Activated naive CD4-positive, alpha-beta T cell treated with anti-CD3 and anti-CD28 coated beads, Interleukin-2, amount 50 U/mL, for 24 hours (primary cell): ENCODE data around the gene CDH22.

Source experiments
- H3K27ac Mint-ChIP-seq: one replicate; pipeline ENCODE4 v1.8.0; 2021; ENCODE audit warnings: mild to moderate bottlenecking, mixed read lengths
- H3K27me3 Mint-ChIP-seq: one replicate; pipeline ENCODE4 v1.8.0; 2021; ENCODE audit warnings: mixed read lengths
- H3K36me3 Mint-ChIP-seq: one replicate; pipeline ENCODE4 v1.8.0; 2021; ENCODE audit warnings: mixed read lengths
- H3K4me1 Mint-ChIP-seq: one replicate; pipeline ENCODE4 v1.8.0; 2021; ENCODE audit warnings: mixed read lengths
- H3K4me3 Mint-ChIP-seq: one replicate; pipeline ENCODE4 v1.8.0; 2021; ENCODE audit warnings: mild to moderate bottlenecking, mixed read lengths
- H3K9me3 Mint-ChIP-seq: one replicate; pipeline ENCODE4 v1.8.0; 2021; ENCODE audit warnings: mixed read lengths

The CDH22 gene

DNA sequence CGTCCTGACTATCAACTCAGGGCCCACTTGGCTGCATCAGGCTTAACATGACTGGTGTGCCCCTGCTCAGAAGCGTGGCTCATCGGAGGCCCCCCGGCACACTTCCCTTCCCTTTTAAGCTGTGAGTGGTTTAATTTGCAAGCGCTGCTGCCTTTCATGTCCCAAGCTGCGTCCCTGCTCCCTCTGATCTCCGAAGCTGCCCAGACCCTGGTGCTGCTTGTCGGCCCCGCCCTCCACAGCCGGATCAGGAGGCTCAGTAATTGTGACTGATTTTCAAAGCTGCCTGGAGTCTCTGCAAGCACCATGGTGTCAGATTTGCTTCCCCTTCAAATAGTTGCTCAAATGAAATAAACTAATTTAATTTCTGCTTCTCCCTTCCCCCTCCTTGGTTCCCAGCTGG is 71.1 kb downstream of the CDH22 start:
- H3K4me1 Mint-ChIP-seq: no peaks in the 10 kb centered on the region
- no peaks in the 10 kb centered on the region for H3K36me3 Mint-ChIP-seq
- no peaks in the 10 kb centered on the region for H3K9me3 Mint-ChIP-seq
- peaks cover 12% of the 10 kb centered on the region for H3K27me3 Mint-ChIP-seq
- H3K27ac Mint-ChIP-seq: no peak overlapping the region
- no peak overlapping the region for H3K4me3 Mint-ChIP-seq

DNA sequence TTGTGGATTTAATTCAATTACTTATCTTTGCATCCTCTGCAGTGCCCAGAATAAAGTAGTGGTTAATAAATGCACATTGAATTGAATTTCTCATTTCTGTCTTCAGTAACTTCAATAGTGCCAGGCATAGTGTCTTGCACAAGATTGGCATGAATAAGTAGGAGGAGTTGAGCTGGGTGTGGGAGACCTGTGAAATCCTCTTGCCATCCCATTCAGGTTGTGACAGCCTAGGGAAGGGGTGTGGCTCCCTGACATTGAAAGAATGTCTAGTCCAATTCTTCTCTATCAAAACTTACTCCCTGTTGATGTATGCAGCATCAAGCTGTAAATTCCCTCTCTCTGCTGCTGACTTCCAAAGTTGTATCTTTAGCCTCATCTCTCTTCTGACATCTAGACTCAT is 73.2 kb downstream of the CDH22 start:
- no peaks in the 10 kb centered on the region for H3K4me1 Mint-ChIP-seq
- no peak overlapping the region for H3K27ac Mint-ChIP-seq
- no peak overlapping the region for H3K4me3 Mint-ChIP-seq
- no peaks in the 10 kb centered on the region for H3K9me3 Mint-ChIP-seq
- H3K27me3 Mint-ChIP-seq: peaks cover 13% of the 10 kb centered on the region
- H3K36me3 Mint-ChIP-seq: no peaks in the 10 kb centered on the region

DNA sequence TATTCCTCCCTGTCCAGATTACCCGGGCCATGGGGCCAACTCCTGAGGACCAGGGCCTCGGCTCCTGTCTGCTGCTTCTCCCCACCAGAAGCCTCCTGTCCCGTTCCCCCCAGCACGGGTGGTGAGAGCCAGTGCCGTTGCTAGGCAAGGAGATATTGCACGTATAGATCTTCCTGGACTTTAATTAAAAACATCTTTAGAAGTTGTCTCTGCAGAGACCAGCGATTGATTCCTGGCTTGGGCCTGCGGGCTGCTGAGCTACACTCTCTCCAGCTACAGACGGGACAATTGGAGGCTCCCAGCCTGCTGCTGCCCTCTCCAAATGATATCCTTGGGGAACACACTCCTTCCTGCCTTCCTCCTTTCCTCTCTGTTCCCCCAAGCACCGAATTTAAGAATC is 74.6 kb downstream of the CDH22 start:
- Mint-ChIP-seq H3K4me1 (no peaks in the 10 kb centered on the region), H3K27ac (no peak overlapping the region), H3K9me3 (no peaks in the 10 kb centered on the region), H3K36me3 (no peaks in the 10 kb centered on the region), H3K27me3 (peaks cover 18% of the 10 kb centered on the region), H3K4me3 (no peak overlapping the region)

DNA sequence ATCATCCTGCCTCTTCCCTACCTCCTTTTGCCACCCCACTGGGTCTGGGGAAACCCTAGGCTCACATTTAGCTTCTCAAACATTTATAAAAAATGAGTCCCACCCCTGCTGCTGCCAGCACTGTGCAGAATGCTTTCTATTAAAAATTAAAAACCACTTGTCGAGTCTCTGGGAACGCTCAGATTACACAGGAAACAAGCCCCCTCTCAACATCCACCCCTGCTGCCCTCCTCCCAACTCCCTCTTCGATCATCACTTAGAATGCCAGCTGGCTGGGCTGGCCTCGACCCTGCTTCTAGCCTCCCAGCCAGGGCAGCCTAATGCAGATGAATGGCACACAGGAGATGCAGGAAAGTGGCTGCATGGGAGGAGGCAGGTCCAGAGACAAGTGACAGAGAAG is 75.8 kb downstream of the CDH22 start:
- no peak overlapping the region for H3K27ac Mint-ChIP-seq
- H3K4me1 Mint-ChIP-seq: no peaks in the 10 kb centered on the region
- H3K27me3 Mint-ChIP-seq: peaks cover 22% of the 10 kb centered on the region
- H3K4me3 Mint-ChIP-seq: no peak overlapping the region
- H3K9me3 Mint-ChIP-seq: no peaks in the 10 kb centered on the region
- H3K36me3 Mint-ChIP-seq: no peaks in the 10 kb centered on the region

DNA sequence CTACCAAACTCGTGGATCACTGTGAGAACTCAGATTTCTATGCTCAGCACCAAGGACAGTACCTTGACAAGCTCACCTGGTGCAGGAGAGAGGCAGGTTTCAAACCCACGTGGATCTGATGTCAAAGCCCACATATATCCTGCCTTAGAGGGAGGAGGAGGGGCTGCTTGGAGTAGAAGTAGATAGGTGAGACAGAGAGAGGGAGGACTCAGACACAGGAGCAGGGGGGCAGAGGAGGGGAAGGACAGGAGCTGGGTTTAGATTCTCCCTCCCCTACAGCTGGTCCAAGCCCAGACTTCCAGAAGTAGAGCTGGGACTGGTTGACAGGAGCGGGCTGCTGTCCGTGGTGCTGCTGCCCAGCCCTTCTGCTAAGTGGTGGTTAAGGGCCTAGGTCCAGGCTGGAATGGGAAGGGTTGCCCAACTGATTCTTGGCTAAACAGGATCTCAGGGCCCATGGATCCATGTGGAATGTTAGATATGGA is 77.5 kb downstream of the CDH22 start:
- Mint-ChIP-seq H3K9me3 (no peaks in the 10 kb centered on the region), H3K36me3 (no peaks in the 10 kb centered on the region), H3K4me1 (no peaks in the 10 kb centered on the region), H3K27ac (no peak overlapping the region), H3K4me3 (no peak overlapping the region), H3K27me3 (peaks cover 28% of the 10 kb centered on the region)

DNA sequence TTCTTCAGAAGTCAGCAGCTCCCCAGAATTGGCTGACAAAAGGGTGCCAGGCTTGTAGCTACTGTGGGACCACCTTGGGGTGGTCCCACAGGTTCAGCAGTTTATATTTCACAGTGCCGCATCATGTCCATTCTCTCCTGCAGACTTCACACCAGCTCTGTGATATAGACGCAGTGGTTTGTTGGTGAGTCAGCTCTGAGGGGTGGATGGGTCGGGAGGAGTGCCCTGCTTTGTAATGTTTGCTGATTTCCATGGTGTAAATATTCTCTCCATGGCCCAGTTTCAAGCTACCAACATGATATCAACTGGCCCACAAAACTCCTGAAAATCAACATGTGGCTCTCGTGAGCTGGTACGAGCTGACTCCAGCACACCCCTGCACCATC is 78.2 kb downstream of the CDH22 start:
- Mint-ChIP-seq H3K27ac (no peak overlapping the region), H3K4me1 (no peaks in the 10 kb centered on the region), H3K9me3 (no peaks in the 10 kb centered on the region), H3K4me3 (no peak overlapping the region), H3K36me3 (no peaks in the 10 kb centered on the region), H3K27me3 (peaks cover 32% of the 10 kb centered on the region)

DNA sequence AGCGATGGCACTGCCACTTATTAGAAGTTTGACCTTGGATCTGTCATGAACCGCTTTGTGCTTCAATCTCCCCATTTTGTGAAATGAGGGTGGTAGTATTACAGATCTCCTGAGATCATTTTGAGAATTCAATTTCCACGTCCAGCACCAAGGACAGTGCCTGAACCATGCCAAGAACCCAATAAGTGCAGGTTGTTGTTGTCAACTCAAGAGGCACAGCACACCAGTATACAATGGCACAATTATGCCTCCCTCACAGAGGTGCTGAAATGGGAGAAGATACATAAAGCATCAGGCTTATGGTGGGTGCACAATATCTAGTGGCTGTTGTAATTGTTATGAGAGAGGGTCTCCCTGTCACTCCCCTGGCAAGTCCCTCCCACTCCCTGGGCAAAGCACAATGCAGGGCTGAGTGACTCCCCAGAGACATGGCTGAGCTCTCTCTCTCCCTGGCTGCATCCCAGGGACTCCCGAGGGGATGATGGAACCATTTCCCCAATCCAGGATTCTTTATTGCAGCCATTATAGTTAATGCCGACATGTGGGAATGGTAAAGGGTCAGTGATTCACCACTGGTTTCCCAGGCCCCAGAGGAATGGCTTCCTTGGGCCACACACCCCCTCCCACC is 78.7 kb downstream of the CDH22 start:
- no peaks in the 10 kb centered on the region for H3K36me3 Mint-ChIP-seq
- H3K9me3 Mint-ChIP-seq: no peaks in the 10 kb centered on the region
- no peak overlapping the region for H3K27ac Mint-ChIP-seq
- H3K27me3 Mint-ChIP-seq: peaks cover 32% of the 10 kb centered on the region
- no peaks in the 10 kb centered on the region for H3K4me1 Mint-ChIP-seq
- no peak overlapping the region for H3K4me3 Mint-ChIP-seq

DNA sequence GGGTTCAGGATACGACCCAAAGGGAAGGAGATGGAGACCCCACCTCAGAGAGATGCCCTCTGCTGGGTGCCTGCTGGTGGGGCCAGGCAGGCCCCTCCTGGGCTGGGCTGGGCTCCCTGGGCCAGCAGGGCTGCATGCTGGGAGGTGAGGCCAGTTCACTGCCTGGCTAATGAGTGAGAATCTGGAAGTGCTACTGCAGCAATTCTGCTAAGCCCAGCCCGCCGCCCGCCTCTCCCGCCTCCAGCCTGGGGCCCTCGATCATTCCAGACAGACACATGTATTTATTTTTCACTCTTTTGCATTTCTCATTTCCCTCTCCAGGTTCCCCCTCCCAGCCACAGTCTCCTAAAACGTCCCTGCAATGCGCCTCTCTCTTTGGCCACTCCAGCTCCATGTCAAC is 79.6 kb downstream of the CDH22 start:
- H3K9me3 Mint-ChIP-seq: no peaks in the 10 kb centered on the region
- H3K27ac Mint-ChIP-seq: no peak overlapping the region
- no peaks in the 10 kb centered on the region for H3K4me1 Mint-ChIP-seq
- H3K27me3 Mint-ChIP-seq: peaks cover 32% of the 10 kb centered on the region
- no peaks in the 10 kb centered on the region for H3K36me3 Mint-ChIP-seq
- no peak overlapping the region for H3K4me3 Mint-ChIP-seq

DNA sequence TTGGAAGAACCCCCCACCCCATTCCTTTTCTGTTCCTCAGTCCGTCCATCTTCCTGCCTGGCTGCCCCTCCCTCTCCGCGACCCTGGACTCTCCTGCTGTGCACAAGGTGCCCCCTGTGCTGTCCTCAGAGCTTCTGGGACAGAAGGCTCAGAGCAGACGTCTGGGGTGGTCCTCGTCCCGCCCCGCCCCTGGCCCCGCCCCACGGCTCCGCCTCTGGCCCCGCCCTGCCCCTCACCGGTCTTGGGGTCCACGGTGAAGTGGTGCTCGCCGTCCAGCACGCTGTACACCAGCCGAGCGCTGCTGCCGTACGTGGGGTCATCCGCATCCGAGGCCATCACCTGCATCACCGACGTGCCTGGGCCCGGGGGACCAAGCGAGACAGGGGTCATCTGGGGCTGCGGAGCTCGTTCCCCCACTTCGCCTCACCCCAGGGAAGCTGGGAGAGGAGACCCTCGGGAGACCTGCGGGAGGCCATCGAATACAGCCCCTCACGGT is 81.0 kb downstream of the CDH22 start:
- Mint-ChIP-seq H3K36me3 (no peaks in the 10 kb centered on the region), H3K27me3 (peaks cover 26% of the 10 kb centered on the region), H3K27ac (no peak overlapping the region), H3K4me3 (no peak overlapping the region), H3K4me1 (no peaks in the 10 kb centered on the region), H3K9me3 (no peaks in the 10 kb centered on the region)

DNA sequence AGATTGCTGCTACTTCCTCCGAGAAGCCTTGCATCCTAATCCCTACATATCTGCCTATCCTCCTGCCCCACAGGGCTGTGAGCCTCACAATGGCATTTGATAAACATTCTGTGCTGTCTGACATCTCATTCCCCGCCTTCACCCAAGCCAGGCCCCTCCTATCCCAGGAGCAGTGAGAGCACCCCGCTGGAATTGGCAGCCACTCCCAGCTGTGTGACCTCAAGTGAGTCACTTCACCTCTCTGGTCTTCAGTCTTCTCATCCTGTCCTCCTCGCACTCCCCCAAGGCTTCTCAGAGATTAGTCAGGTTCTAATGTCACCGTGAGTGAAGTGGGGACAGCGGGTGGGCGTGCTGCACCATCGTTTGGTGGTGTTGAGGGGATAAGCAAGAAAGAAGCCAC is 81.7 kb downstream of the CDH22 start:
- no peaks in the 10 kb centered on the region for H3K9me3 Mint-ChIP-seq
- H3K4me1 Mint-ChIP-seq: no peaks in the 10 kb centered on the region
- H3K27me3 Mint-ChIP-seq: peaks cover 22% of the 10 kb centered on the region
- no peak overlapping the region for H3K27ac Mint-ChIP-seq
- no peak overlapping the region for H3K4me3 Mint-ChIP-seq
- H3K36me3 Mint-ChIP-seq: no peaks in the 10 kb centered on the region

DNA sequence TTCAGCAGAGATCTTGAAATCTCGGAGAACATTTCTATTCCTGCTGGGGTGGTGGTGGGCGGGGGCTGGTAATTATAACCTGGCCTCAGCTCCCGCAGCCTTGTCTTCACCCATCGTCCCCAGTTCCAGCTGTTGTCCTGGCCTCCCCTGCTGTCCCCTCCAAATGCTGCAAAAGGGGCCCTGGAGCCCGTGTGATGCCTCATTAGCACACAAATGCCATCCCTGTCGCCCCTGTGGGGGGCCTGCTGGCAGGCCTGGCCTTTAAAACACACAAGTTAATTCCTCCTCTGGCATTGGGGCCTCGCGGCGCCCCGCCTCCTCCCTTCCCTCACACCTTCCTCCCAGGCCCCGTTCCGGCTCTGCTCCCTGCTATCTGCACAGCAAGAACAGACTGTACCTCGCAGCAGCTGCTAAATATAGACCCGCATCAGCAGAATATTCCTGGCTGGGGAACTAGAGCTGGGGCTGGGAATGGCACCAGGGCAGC is 85.7 kb downstream of the CDH22 start:
- H3K4me1 Mint-ChIP-seq: no peaks in the 10 kb centered on the region
- H3K27ac Mint-ChIP-seq: no peak overlapping the region
- H3K36me3 Mint-ChIP-seq: no peaks in the 10 kb centered on the region
- H3K27me3 Mint-ChIP-seq: peaks cover 13% of the 10 kb centered on the region
- no peaks in the 10 kb centered on the region for H3K9me3 Mint-ChIP-seq
- no peak overlapping the region for H3K4me3 Mint-ChIP-seq

DNA sequence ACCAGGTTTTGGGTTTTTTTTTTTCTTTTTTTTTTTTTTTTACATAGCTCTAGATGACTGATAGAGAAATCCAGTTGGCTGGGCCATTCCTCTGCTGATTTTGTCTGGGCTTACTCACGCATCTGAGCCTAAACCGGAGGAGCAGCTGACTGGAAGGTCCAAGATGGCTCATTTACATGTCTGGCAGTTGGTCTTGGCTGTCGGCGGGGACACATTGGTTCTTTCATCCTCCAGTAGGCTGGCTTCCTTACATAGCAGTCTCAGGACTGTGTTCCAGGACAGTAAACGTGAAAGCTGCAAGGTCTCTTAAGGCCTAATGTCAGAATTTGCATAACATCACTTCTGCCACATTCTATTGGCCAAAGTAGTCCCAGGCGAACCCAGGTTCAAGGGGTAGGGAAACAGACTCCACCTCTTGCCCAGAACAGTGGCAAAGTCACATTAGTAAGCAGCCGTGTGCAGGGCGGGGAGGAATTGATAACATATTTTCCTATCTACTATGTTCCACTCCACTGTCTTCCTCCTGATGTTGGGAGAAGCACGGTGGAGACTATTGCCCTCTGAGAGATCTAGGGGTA is 87.0 kb downstream of the CDH22 start:
- no peaks in the 10 kb centered on the region for H3K4me1 Mint-ChIP-seq
- no peak overlapping the region for H3K27ac Mint-ChIP-seq
- peaks cover 7% of the 10 kb centered on the region for H3K27me3 Mint-ChIP-seq
- no peaks in the 10 kb centered on the region for H3K36me3 Mint-ChIP-seq
- H3K9me3 Mint-ChIP-seq: no peaks in the 10 kb centered on the region
- no peak overlapping the region for H3K4me3 Mint-ChIP-seq

DNA sequence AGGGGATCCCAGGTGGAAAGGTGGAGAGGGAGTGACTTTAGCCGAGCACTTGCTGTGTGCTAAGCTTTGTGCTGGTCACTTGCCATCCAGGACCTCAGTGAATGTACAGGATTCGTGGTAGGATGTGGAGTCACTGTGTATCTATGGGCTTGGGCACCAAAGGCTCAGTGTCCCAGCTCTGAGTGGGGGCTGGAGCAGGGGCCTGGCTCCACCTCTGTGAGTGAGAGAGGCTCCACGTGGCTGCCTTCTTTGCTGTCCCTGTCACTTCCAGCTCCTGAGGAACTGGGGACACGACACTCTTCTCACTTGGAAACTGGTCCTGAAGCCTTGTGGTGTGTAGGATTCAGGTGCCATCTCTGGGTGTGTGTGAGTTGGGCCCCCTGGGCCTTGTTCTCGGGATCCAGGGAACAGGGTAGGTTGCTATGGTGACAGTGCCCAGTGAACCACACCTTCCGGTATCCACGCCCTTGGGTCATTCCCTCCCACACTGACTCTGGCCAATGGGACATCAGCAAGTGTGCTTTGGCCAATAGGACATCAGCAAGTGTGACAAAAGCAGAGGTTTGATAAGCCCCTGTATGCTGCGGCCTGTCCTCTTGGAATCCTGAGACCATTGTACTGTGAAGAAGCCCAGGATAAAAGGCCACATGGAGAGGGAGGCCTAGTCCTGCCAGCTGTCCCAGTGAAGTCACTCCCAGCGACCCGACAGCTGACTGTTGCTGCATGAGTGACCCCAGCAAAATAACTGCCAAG is 87.7 kb downstream of the CDH22 start:
- Mint-ChIP-seq H3K4me1 (no peaks in the 10 kb centered on the region), H3K9me3 (no peaks in the 10 kb centered on the region), H3K27me3 (peaks cover 3% of the 10 kb centered on the region), H3K4me3 (no peak overlapping the region), H3K36me3 (no peaks in the 10 kb centered on the region), H3K27ac (no peak overlapping the region)

DNA sequence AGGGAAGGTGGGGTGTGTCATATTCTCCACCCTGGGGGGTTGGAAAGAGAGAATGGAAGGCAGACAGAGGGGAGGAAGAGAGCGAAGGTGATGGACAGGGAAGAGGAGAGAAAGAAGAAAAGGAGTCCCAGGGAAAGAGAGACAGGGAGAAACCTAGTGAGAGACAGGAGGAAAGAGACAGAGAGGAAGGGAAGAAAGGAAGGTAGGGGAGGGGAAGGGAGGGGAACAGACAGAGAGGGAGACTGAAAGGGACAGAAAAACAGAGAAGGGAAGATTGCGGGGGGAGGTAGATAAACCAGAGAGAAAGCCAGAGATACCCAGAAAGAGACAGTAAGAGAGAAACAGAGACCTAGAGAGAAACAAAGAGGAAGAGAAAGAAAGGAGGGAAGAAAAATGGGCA is 88.4 kb downstream of the CDH22 start:
- H3K36me3 Mint-ChIP-seq: no peaks in the 10 kb centered on the region
- no peaks in the 10 kb centered on the region for H3K27me3 Mint-ChIP-seq
- no peak overlapping the region for H3K27ac Mint-ChIP-seq
- H3K9me3 Mint-ChIP-seq: no peaks in the 10 kb centered on the region
- no peak overlapping the region for H3K4me3 Mint-ChIP-seq
- H3K4me1 Mint-ChIP-seq: no peaks in the 10 kb centered on the region

DNA sequence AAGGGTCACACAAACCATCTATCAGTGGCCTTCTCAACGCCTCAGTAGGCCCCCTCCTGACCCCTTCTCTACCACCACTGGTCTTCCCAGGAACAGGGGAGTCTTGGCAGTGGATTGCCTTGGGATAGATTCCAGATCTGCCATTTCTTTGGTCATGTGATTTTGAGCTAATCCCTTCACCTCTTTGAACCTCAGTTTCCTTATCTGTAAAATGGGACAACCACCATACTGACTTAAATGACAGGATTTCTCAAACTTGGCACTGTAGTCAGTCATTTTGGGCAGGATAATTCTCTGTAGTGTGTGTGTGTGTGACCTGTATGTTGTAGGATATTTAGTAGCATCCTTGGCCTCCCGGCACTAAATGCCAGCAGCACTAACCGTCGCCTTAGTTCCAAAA is 89.1 kb downstream of the CDH22 start:
- H3K4me1 Mint-ChIP-seq: no peaks in the 10 kb centered on the region
- peaks cover 5% of the 10 kb centered on the region for H3K27me3 Mint-ChIP-seq
- no peak overlapping the region for H3K27ac Mint-ChIP-seq
- H3K36me3 Mint-ChIP-seq: no peaks in the 10 kb centered on the region
- no peaks in the 10 kb centered on the region for H3K9me3 Mint-ChIP-seq
- H3K4me3 Mint-ChIP-seq: no peak overlapping the region

DNA sequence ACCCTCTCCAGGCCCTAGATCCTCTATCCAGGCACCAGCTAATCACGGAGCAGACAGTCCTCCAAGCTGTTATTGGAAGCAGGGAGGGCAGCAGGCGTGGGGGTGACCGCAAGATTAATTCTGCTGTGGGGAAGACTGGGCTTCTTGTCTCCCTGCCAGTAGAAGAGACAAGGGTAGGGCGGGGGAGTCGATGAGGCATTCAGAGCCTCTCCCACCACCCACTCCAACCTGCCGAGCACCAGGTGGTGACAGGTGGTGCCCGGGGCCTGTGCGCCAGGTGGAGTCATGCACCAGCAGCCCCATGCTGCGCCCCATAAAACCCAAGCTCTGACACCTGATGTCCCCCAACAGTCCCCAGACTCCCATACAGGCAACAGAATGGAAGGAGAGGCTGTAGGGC is 89.6 kb downstream of the CDH22 start:
- no peaks in the 10 kb centered on the region for H3K36me3 Mint-ChIP-seq
- no peaks in the 10 kb centered on the region for H3K4me1 Mint-ChIP-seq
- no peaks in the 10 kb centered on the region for H3K9me3 Mint-ChIP-seq
- H3K27me3 Mint-ChIP-seq: peaks cover 5% of the 10 kb centered on the region
- H3K4me3 Mint-ChIP-seq: no peak overlapping the region
- no peak overlapping the region for H3K27ac Mint-ChIP-seq
